Right lobe of liver (tissue), 6 donors: Measurements from ENCODE around the gene PTPN13. TPM values are rescaled to one million over a fixed set of nuclear protein-coding genes. Genes with fewer than 3 reads are reported as not detected.
"Not testable (repeated sequence)": the region's sequence is repeated elsewhere in the genome, so short reads cannot be mapped to it uniquely, and the experiment has no call there.

Experiments
- ATAC-seq, 4 donors: fragments of 200-7000 bp; cut with Tn5 transposase; one replicate each; pipeline ENCODE4 v1.9.1; 2020; ENCODE audit warnings: mild to moderate bottlenecking in 4 of 4, moderate library complexity in 4 of 4
- DNase-seq, 3 donors: peaks; one replicate each; pipeline ENCODE4 v3.0.0-alpha.2; 2020
- H3K27ac ChIP-seq, 3 donors: fragments of 200-600 bp; one replicate each; pipeline ENCODE4 v1.8.0; 2022
- H3K27me3 ChIP-seq, 2 donors: fragments of 200-600 bp; one replicate each; pipeline ENCODE4 v1.8.0; 2022
- H3K36me3 ChIP-seq, 4 donors: fragments of 200-600 bp; sonication (generic) in 1 of 4; one replicate each; pipeline versions ENCODE4 v1.5.1 to v1.8.0; 2017 to 2022; ENCODE audit warnings: control low read depth in 1 of 4
- H3K4me1 ChIP-seq, 4 donors: fragments of 200-600 bp; sonication (generic) in 1 of 4; one replicate each; pipeline versions ENCODE4 v1.5.1 to v1.8.0; 2017 to 2022; ENCODE audit warnings: control low read depth in 1 of 4
- H3K4me3 ChIP-seq, 3 donors: fragments of 200-600 bp; one replicate each; pipeline ENCODE4 v1.8.0; 2022
- H3K9me3 ChIP-seq, 4 donors: fragments of 200-600 bp; sonication (generic) in 1 of 4; one replicate each; pipeline versions ENCODE4 v1.5.1 to v1.8.0; 2017 to 2022; ENCODE audit warnings: control low read depth in 1 of 4
- POLR2A ChIP-seq: fragments of 450-650 bp; IDR thresholded peaks from one replicate; pipeline ENCODE4 v1.6.1; 2017; ENCODE audit warnings: antibody characterized with exemption, mild to moderate bottlenecking
- WGBS: methylation state at CpG from one replicate; pipeline ENCODE4 v1.1.6; 2018; ENCODE audit warnings: low coverage, low lambda C conversion rate; ENCODE audit not compliant: insufficient coverage; ENCODE audit errors: missing lambda C conversion rate; 5-methylcytosine and 5-hydroxymethylcytosine counted together
- intact Hi-C, 2 donors: fragments of 100-400 bp; cut with DNase I; formaldehyde crosslinking; loops; one replicate each; pipeline versions ENCODE4 v1.11.2 to v1.14.1; 2022
- total RNA-seq, 6 experiments: library from RNA; depleted of rRNA in 2 of 6; stranded (reverse); fragments of >200 nt in 2 of 6; fragmentation: NEBNext Ultra II Directional in 3 of 6; extraction: Animal tissue kit (Norgen Biotek cat#: 25700) in 3 of 6; gene quantifications; one replicate each; pipeline versions ENCODE4 v1.1.0 to v1.2.4, GENCODE V29; 2016 to 2023
- TF ChIP-seq, protein P1 (sequence below), 4 donors: fragments of 200-600 bp in 3 of 4; fragments of 450-650 bp in 1 of 4; IDR thresholded peaks; one replicate each; pipeline versions ENCODE4 v1.5.1 to v1.8.0; 2016 to 2022; ENCODE audit warnings: antibody characterized with exemption in 4 of 4, mild to moderate bottlenecking in 2 of 4
- donor health status: DM: no; HTN: yes; CAD: no.
- donor health status: DM: no; HTN: no; CAD: no.
- donor health status: DM: no; HTN: no; CAD: no.
- donor health status: DM: no; HTN: yes; CAD: no.
- donor health status: DM: no; HTN: yes; CAD: no.

The PTPN13 gene
- total RNA-seq, 6 experiments from 2014 or later = 0.73 to 2.2 (median 1.0) TPM

DNA sequence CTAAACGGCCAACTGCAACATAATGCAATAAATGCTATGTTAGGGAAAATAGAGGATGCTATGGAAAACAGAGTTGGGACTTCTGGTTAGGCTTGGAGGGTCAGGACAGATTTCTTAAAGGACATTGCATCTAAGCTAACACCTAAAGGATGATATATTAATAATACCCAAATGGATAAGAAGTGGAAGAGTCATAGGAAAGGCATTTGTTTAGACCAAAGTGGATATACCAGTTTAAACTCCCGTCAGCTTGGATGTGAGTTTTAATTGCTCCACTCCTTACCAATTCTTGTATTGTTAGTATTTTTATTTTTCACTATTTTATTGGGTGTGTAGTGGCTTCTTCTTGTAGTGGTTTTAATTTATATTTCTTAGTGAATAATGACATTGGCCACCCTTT, 93.9 kb downstream of the PTPN13 start:
- Histone ChIP-seq H3K36me3 (no peaks in the 10 kb centered on the region), H3K27me3 (no peaks in the 10 kb centered on the region), H3K9me3 (no peaks in the 10 kb centered on the region), H3K27ac (no peak overlapping the region), H3K4me1 (no peaks in the 10 kb centered on the region), H3K4me3 (no peak overlapping the region)
- WGBS = 67% methylated on average over 2 of the region's 2 CpGs
- ATAC-seq = no peak
- TF ChIP-seq, protein P1, sequence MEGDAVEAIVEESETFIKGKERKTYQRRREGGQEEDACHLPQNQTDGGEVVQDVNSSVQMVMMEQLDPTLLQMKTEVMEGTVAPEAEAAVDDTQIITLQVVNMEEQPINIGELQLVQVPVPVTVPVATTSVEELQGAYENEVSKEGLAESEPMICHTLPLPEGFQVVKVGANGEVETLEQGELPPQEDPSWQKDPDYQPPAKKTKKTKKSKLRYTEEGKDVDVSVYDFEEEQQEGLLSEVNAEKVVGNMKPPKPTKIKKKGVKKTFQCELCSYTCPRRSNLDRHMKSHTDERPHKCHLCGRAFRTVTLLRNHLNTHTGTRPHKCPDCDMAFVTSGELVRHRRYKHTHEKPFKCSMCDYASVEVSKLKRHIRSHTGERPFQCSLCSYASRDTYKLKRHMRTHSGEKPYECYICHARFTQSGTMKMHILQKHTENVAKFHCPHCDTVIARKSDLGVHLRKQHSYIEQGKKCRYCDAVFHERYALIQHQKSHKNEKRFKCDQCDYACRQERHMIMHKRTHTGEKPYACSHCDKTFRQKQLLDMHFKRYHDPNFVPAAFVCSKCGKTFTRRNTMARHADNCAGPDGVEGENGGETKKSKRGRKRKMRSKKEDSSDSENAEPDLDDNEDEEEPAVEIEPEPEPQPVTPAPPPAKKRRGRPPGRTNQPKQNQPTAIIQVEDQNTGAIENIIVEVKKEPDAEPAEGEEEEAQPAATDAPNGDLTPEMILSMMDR (IDR thresholded peaks at IDR 0.05) = no peak
- TF ChIP-seq POLR2A = no peak
- no peak for DNase-seq
- intact Hi-C loops = no loop called here

DNA sequence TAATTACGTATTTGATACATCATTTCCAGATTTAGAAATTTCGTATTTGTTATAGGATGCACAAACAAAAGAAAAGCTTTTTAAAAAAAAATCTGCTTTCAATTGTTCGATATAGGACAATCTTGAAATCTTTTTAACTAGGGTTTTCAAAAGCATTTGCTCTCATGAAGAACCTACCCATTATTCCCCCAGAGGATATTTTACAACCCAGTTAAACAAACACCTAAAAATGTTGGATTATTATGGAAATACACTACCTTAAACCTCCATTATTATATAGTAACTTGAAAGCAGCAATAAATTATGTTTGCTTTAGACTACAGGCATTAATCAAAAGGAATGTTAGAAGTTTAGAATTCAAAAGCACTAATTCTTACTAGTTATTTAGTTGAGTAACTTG, 110.5 kb downstream of the PTPN13 start:
- 65% methylated on average over 3 of the region's 3 CpGs for WGBS
- H3K27me3 ChIP-seq = no peaks in the 10 kb centered on the region
- H3K27ac ChIP-seq = no peak overlapping the region
- ATAC-seq = no peak
- intact Hi-C loops = no loop called here
- no peaks in the 10 kb centered on the region for H3K9me3 ChIP-seq
- no peaks in the 10 kb centered on the region for H3K36me3 ChIP-seq
- H3K4me3 ChIP-seq = no peak overlapping the region
- no peak for DNase-seq
- H3K4me1 ChIP-seq = no peaks in the 10 kb centered on the region
- TF ChIP-seq, protein P1 (IDR thresholded peaks at IDR 0.05) = no peak
- no peak for TF ChIP-seq POLR2A

DNA sequence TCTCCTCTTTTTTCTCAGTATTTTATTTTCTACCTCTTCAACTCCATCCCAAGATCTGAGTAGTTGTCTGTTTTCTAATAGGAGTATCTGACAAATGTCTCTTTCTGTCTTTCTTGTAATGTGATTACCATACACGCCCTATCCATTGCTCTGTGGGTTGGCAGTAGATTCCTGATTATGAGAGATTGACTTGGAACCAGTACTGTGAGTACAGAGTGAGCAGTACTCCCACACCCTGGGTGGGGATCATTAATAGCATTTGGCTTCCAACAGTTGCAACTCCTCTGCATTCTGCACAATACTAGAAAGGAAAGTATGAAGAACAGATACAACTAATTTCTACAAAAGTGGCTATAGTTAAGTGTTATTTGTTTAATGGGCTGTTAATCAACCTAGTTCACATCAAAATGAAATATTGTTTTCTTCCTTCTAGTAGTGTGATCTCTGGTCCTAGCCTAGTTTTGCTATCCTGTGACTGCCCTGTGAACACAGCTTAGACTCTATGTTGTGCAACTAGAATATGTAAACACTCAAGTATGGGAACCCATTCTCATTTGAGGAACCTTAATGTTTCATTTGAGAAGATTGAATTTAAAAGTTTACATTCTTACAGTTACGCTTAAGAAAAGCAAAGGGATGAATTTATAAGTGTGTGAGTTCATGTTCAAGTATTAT, 112.9 kb downstream of the PTPN13 start:
- no peaks in the 10 kb centered on the region for H3K9me3 ChIP-seq
- H3K4me3 ChIP-seq = no peak overlapping the region
- H3K4me1 ChIP-seq = no peaks in the 10 kb centered on the region
- H3K27me3 ChIP-seq = no peaks in the 10 kb centered on the region
- intact Hi-C loops = no loop called here
- ATAC-seq (no peak), DNase-seq (no peak)
- H3K36me3 ChIP-seq = no peaks in the 10 kb centered on the region
- H3K27ac ChIP-seq = no peak overlapping the region
- 50% methylated on average over 2 of the region's 2 CpGs for WGBS
- no peak for TF ChIP-seq POLR2A
- TF ChIP-seq, protein P1 (IDR thresholded peaks at IDR 0.05) = no peak

DNA sequence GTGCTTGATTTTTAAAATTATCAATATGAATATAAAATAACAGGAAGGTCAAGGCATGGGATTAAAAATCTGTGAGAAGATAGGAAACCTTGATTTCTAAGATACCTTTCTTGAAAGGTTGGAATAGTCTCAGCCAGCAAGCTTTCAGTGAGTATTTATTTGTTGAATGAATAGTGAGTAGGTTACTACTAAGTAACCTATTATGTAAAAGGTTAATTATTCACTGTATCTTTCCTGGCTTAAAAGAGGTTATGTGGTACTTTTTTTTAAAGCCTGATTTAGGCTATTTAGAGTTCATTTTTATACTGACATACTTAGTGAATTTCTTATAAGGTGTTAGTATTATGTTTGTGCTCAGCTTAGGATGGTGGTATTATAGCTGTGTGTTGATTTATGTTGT, 123.5 kb downstream of the PTPN13 start:
- Histone ChIP-seq H3K27me3 (no peaks in the 10 kb centered on the region), H3K4me1 (peaks cover 0 to 5% (median 0%) of the 10 kb centered on the region in 4 donors), H3K9me3 (no peaks in the 10 kb centered on the region), H3K36me3 (no peaks in the 10 kb centered on the region), H3K4me3 (no peak overlapping the region), H3K27ac (no peak overlapping the region)
- DNase-seq = no peak
- intact Hi-C loops = no loop called here
- TF ChIP-seq POLR2A = no peak
- TF ChIP-seq, protein P1 (IDR thresholded peaks at IDR 0.05) = no peak
- ATAC-seq = peak; percentile 45 to 65 (median 55)

DNA sequence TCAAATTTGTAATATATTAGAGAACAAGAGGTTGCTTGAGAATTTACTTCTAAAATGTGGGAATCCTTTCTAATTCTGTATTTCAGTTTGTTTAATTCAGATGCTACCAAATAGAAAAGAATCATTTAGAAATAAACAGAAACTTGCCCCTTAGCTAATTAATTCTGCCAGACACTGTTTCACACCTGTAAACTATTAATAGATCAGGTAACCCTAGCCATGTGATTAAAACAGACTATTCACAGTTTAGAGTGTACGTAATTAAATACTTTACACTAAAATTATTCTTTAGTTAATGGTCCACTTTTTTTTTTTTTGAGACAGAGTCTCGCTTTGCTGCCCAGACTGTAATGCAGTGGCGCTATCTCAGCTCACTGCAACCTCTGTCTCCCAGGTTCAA, 124.0 kb downstream of the PTPN13 start:
- WGBS = 83% methylated on average over 3 of the region's 3 CpGs
- TF ChIP-seq, protein P1 (IDR thresholded peaks at IDR 0.05) = no peak
- TF ChIP-seq POLR2A = no peak
- intact Hi-C loops = no loop called here
- H3K36me3 ChIP-seq = no peaks in the 10 kb centered on the region
- H3K4me3 ChIP-seq = no peak overlapping the region
- no peaks in the 10 kb centered on the region for H3K27me3 ChIP-seq
- DNase-seq (no peak), ATAC-seq (no peak)
- H3K4me1 ChIP-seq = peaks cover 0 to 5% (median 0%) of the 10 kb centered on the region in 4 donors
- H3K27ac ChIP-seq = no peak overlapping the region
- H3K9me3 ChIP-seq = no peaks in the 10 kb centered on the region

DNA sequence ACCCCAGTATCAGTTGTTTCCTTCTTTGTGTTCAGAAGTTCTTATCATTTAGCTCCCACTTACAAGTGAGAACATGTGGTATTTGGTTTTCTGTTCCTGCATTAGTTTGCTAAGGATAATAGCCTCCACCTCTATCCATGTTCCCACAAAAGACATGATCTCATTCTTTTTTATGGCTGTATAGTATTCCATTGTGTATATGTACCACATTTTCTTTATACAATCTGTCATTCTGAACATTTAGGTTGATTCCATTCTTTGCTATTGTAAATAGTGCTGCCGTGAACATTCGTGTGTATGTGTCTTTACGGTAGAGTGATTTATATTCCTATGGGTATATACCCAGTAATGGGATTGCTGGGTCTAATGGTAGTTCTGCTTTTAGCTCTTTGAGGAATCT, 125.0 kb downstream of the PTPN13 start:
- H3K27ac ChIP-seq, ATAC-seq, H3K4me3 ChIP-seq, H3K27me3 ChIP-seq, H3K4me1 ChIP-seq, H3K36me3 ChIP-seq, H3K9me3 ChIP-seq, intact Hi-C loops, DNase-seq: not testable (repeated sequence)
- 81% methylated on average over 3 of the region's 3 CpGs for WGBS
